Osteoblast (primary cell): ENCODE data around the gene RAB3GAP1. TPM values are rescaled to one million over a fixed set of nuclear protein-coding genes. Genes with fewer than 3 reads are reported as not detected.
"Not testable (repeated sequence)": the region's sequence is repeated elsewhere in the genome, so short reads cannot be mapped to it uniquely, and the experiment has no call there.

Experiments used
- DNase-seq: peaks from one replicate; pipeline ENCODE4 v3.0.0; 2011; ENCODE audit warnings: low spot score, mixed read lengths; ENCODE audit not compliant: insufficient read length; ENCODE audit errors: missing footprints
- H2AFZ ChIP-seq: 2 replicates; pipeline ENCODE4 v1.6.0; 2011; ENCODE audit warnings: mild to moderate bottlenecking, low read length
- H3K27ac ChIP-seq: 2 replicates; pipeline ENCODE4 v1.5.1; 2011; ENCODE audit warnings: mild to moderate bottlenecking, low read depth, low read length, moderate library complexity
- H3K27me3 ChIP-seq: 2 replicates; pipeline ENCODE4 v1.6.0; 2012; ENCODE audit warnings: mild to moderate bottlenecking, control low read depth, inconsistent platforms, low read length, moderate library complexity; ENCODE audit not compliant: insufficient read depth
- H3K36me3 ChIP-seq: 2 replicates; pipeline ENCODE4 v1.5.1; 2011; ENCODE audit warnings: mild to moderate bottlenecking, low read length, control low read depth, moderate library complexity; ENCODE audit not compliant: insufficient read depth
- H3K4me1 ChIP-seq: 2 replicates; pipeline ENCODE4 v1.5.1; 2011; ENCODE audit warnings: mild to moderate bottlenecking, low read length, control low read depth, moderate library complexity; ENCODE audit not compliant: insufficient read depth
- H3K4me2 ChIP-seq: 2 replicates; pipeline ENCODE4 v1.6.0; 2011; ENCODE audit warnings: mild to moderate bottlenecking, low read length; ENCODE audit not compliant: insufficient read depth
- H3K4me3 ChIP-seq: fragments of 200-600 bp; sonication (generic); 3 replicates; pipeline ENCODE4 v1.5.1; 2012; ENCODE audit warnings: mild to moderate bottlenecking, low read length, inconsistent platforms; ENCODE audit not compliant: insufficient read depth
- H3K79me2 ChIP-seq: 2 replicates; pipeline ENCODE4 v1.6.0; 2012; ENCODE audit warnings: mild to moderate bottlenecking, low read length, control low read depth, inconsistent platforms; ENCODE audit not compliant: insufficient read depth
- H3K9me3 ChIP-seq: 2 replicates; pipeline ENCODE4 v1.5.1; 2011; ENCODE audit warnings: low read depth, low read length, control low read depth
- H4K20me1 ChIP-seq: 2 replicates; pipeline ENCODE4 v1.6.0; 2012; ENCODE audit warnings: mild to moderate bottlenecking, low read length, control low read depth; ENCODE audit not compliant: insufficient read depth
- total RNA-seq: library from RNA; depleted of rRNA; stranded (reverse); fragments of >200 nt; gene quantifications from 2 replicates; pipeline ENCODE4 v1.2.3, GENCODE V29; 2012
- TF ChIP-seq, protein P1 (sequence below): IDR thresholded peaks from 2 replicates; pipeline ENCODE4 v1.5.1; 2011; ENCODE audit warnings: mild to moderate bottlenecking, low read depth, low read length, moderate library complexity; ENCODE audit errors: extremely low read depth

RAB3GAP1 gene
- total RNA-seq, 1 donor = 90.5 TPM

DNA sequence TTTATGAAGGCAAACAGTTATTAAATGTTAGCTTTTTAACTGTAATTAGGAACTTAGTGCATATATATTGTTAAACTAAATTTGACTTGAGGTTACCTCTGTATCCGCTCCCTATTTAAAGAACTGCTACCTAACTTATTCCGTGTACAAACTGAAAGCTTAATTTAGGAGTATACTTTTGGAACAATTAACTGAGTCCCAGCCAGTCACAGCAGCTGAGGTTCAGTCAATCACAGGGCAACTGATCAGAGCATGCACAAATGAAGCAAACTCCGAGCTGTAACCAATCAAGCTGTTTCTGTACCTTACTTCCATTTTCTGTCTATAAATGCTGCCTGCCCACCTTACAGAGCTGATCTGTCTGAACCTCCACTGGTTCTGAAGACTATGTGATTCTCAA, 61.2 kb downstream of the RAB3GAP1 start:
- no peaks in the 10 kb centered on the region for H3K27me3 ChIP-seq
- no peak overlapping the region for H3K27ac ChIP-seq
- DNase-seq = no peak
- no peak overlapping the region for H2AFZ ChIP-seq
- TF ChIP-seq, protein P1, sequence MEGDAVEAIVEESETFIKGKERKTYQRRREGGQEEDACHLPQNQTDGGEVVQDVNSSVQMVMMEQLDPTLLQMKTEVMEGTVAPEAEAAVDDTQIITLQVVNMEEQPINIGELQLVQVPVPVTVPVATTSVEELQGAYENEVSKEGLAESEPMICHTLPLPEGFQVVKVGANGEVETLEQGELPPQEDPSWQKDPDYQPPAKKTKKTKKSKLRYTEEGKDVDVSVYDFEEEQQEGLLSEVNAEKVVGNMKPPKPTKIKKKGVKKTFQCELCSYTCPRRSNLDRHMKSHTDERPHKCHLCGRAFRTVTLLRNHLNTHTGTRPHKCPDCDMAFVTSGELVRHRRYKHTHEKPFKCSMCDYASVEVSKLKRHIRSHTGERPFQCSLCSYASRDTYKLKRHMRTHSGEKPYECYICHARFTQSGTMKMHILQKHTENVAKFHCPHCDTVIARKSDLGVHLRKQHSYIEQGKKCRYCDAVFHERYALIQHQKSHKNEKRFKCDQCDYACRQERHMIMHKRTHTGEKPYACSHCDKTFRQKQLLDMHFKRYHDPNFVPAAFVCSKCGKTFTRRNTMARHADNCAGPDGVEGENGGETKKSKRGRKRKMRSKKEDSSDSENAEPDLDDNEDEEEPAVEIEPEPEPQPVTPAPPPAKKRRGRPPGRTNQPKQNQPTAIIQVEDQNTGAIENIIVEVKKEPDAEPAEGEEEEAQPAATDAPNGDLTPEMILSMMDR = no peak
- no peaks in the 10 kb centered on the region for H3K4me1 ChIP-seq
- H3K4me3 ChIP-seq = no peak overlapping the region
- peaks cover 18% of the 10 kb centered on the region for H3K36me3 ChIP-seq
- no peaks in the 10 kb centered on the region for H3K9me3 ChIP-seq
- peaks cover 4% of the 10 kb centered on the region for H3K79me2 ChIP-seq
- no peaks in the 10 kb centered on the region for H4K20me1 ChIP-seq
- no peak overlapping the region for H3K4me2 ChIP-seq

DNA sequence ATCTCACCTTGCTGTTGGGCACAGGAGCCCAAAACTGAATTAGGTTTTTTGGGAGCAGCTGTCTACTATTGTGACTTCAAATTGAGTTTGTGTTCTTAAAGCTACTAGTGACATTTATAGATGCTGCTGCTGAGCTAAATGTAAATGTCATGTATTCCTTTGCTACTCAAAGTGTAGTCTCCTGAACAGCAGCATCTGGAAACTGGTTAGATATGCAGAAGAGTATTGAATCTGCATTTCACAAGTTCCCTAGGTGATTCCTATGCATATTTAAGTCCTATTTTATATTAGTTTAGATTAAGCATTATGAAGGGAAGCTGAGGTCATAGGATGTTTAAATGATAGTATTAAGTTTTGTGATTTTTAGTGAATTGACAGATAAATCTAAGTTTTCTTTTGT, 67.5 kb downstream of the RAB3GAP1 start:
- Histone ChIP-seq H3K4me1 (no peaks in the 10 kb centered on the region), H3K79me2 (no peaks in the 10 kb centered on the region), H3K9me3 (no peaks in the 10 kb centered on the region), H4K20me1 (no peaks in the 10 kb centered on the region), H2AFZ (no peak overlapping the region), H3K4me3 (no peak overlapping the region), H3K27ac (no peak overlapping the region), H3K4me2 (no peak overlapping the region), H3K27me3 (no peaks in the 10 kb centered on the region), H3K36me3 (peaks cover 13% of the 10 kb centered on the region)
- TF ChIP-seq, protein P1 = no peak
- DNase-seq = no peak

DNA sequence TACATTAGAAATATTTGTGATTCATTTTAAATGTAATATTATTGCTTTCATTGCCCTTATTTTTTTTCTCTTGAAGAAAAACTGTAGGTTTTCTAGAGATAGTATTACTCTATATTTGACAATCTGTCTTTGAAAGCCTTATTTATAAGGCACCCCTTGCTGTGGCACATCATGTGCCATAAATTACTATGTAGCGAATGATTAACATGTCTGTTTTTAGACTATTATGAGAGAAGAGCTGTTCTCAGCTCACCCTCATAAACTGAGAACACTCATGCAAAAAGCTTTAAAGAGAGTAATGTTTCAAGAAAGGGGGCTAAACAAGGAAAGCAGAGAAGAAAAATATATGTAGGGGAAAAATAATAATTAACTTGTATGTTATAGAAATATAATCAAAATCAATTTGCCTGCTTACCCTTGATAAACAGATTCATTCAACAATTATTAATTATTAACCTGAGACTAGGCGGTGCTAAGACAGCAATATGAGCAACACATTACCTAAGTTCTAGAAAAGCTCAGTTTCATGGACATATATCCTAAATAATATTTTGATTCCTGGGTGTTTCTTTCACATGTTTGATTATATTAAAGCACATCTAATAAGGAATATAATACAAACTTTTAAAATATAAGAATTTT, 69.0 kb downstream of the RAB3GAP1 start:
- no peak overlapping the region for H2AFZ ChIP-seq
- H3K79me2 ChIP-seq = no peaks in the 10 kb centered on the region
- H3K4me3 ChIP-seq = no peak overlapping the region
- no peak overlapping the region for H3K27ac ChIP-seq
- no peak overlapping the region for H3K4me2 ChIP-seq
- H3K4me1 ChIP-seq = no peaks in the 10 kb centered on the region
- H3K27me3 ChIP-seq = no peaks in the 10 kb centered on the region
- peaks cover 14% of the 10 kb centered on the region for H3K36me3 ChIP-seq
- no peaks in the 10 kb centered on the region for H3K9me3 ChIP-seq
- TF ChIP-seq, protein P1 = no peak
- H4K20me1 ChIP-seq = no peaks in the 10 kb centered on the region
- no peak for DNase-seq

DNA sequence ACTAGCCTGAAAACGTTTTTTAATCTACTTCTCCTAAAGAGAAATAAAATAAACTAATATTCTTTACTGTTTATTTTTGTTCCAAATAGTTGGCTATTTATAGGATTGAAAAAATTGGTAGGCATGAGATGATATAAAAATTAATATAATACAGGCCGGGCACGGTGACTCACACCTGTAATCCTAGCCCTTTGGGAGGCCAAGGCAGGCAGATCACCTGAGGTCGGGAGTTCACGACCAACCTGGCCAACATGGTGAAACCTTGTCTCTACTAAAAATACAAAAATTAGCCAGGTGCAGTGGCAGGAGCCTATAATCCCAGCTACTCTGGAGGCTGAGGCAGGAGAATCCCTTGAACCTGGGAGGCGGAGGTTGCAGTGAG, 69.6 kb downstream of the RAB3GAP1 start:
- H3K9me3 ChIP-seq, H3K79me2 ChIP-seq, H3K4me3 ChIP-seq, H3K4me1 ChIP-seq, H4K20me1 ChIP-seq, H3K27me3 ChIP-seq, H2AFZ ChIP-seq, DNase-seq, H3K27ac ChIP-seq, H3K4me2 ChIP-seq: not testable (repeated sequence)
- peaks cover 19% of the 10 kb centered on the region for H3K36me3 ChIP-seq
